ENCODE results near the gene TMSB10. TPM values are rescaled to one million over a fixed set of nuclear protein-coding genes. Genes with fewer than 3 reads are reported as not detected.
A peak's percentile ranks its signal among the peaks of the same experiment; 100 is the strongest.
"Not testable (repeated sequence)": the region's sequence is repeated elsewhere in the genome, so short reads cannot be mapped to it uniquely, and the experiment has no call there.

TMSB10 gene
- total RNA-seq, 2 experiments from 2014 or later = 1,969 to 2,001 TPM

GRCh38 chr2:84873350-84873749, 32.1 kb upstream of the TMSB10 start:
- Histone ChIP-seq H3K27ac (ENCODE audit: low read depth in 1 of 2, low read length in 2 of 2) (peak overlapping the region in 1 of 2 donors; percentile 31), H3K36me3 (ENCODE audit: insufficient read depth, low read length) (peaks cover 42% of the 10 kb centered on the region), H3K27me3 (ENCODE audit: control insufficient read depth in 1 of 2, insufficient read depth in 2 of 2, low read length in 2 of 2) (no peaks in the 10 kb centered on the region), H3K4me1 (ENCODE audit: insufficient read depth, low read length) (peaks cover 80% of the 10 kb centered on the region), H3K4me3 (ENCODE audit: low read length) (no peak overlapping the region), H3K9me3 (ENCODE audit: control insufficient read depth in 1 of 2, insufficient read depth in 1 of 2, low read length in 2 of 2) (no peaks in the 10 kb centered on the region)
- Mint-ChIP-seq H3K4me3 (peak overlapping the region; percentile 60), H3K9me3 (no peaks in the 10 kb centered on the region), H3K27ac (peak overlapping the region; percentile 92), H3K27me3 (no peaks in the 10 kb centered on the region), H3K36me3 (ENCODE audit: low read depth) (peaks cover 87% of the 10 kb centered on the region), H3K4me1 (ENCODE audit: low read depth) (peaks cover 90% of the 10 kb centered on the region)
- ChIA-PET POLR2A (no interaction called here), CTCF (interaction anchor here (2.0 kb wide), 1 partner anchor 53 kb away, joined by 7 read pairs; no protein-coding TSS in a partner anchor)
- DNase-seq (no peak), ATAC-seq (ENCODE audit: poor library complexity) (peak; percentile 15)
- intact Hi-C loops (cut with DNase I, micrococcal nuclease) = no loop called here
- no peak for TF ChIP-seq CTCF (IDR thresholded peaks at IDR 0.05)

GRCh38 chr2:84874381-84875212, 30.9 kb upstream of the TMSB10 start:
- ChIA-PET CTCF (interaction anchor here (2.0 kb wide), 1 partner anchor 51 kb away, joined by 7 read pairs; no protein-coding TSS in a partner anchor), POLR2A (interaction anchor here (0.9 kb wide), 1 partner anchor 7 kb away, joined by 3 read pairs; no protein-coding TSS in a partner anchor)
- H3K4me1 Mint-ChIP-seq (ENCODE audit: low read depth) = peaks cover 83% of the 10 kb centered on the region
- H3K27ac Mint-ChIP-seq = peak overlapping the region; percentile 92
- no peaks in the 10 kb centered on the region for H3K27me3 Mint-ChIP-seq
- Histone ChIP-seq H3K36me3 (ENCODE audit: insufficient read depth, low read length) (peaks cover 32% of the 10 kb centered on the region), H3K4me3 (ENCODE audit: low read length) (no peak overlapping the region), H3K4me1 (ENCODE audit: insufficient read depth, low read length) (peaks cover 87% of the 10 kb centered on the region), H3K27ac (ENCODE audit: low read depth in 1 of 2, low read length in 2 of 2) (peak overlapping the region; percentile 18 to 69), H3K27me3 (ENCODE audit: control insufficient read depth in 1 of 2, insufficient read depth in 2 of 2, low read length in 2 of 2) (no peaks in the 10 kb centered on the region), H3K9me3 (ENCODE audit: control insufficient read depth in 1 of 2, insufficient read depth in 1 of 2, low read length in 2 of 2) (no peaks in the 10 kb centered on the region)
- H3K9me3 Mint-ChIP-seq = no peaks in the 10 kb centered on the region
- no peak for TF ChIP-seq CTCF (IDR thresholded peaks at IDR 0.05)
- H3K4me3 Mint-ChIP-seq = peak overlapping the region; percentile 74
- no peak for ATAC-seq (ENCODE audit: poor library complexity)
- peaks cover 82% of the 10 kb centered on the region for H3K36me3 Mint-ChIP-seq (ENCODE audit: low read depth)
- intact Hi-C loops (cut with DNase I, micrococcal nuclease) = no loop called here
- DNase-seq = peak in 2 of 14 experiments; percentile 73 to 76

GRCh38 chr2:84875213-84875560, 30.3 kb upstream of the TMSB10 start:
- TF ChIP-seq CTCF (IDR thresholded peaks at IDR 0.05) = no peak
- H3K4me1 Mint-ChIP-seq (ENCODE audit: low read depth) = peaks cover 77% of the 10 kb centered on the region
- DNase-seq (no peak), ATAC-seq (ENCODE audit: poor library complexity) (no peak)
- CTCF ChIA-PET = interaction anchor here (1.8 kb wide), 1 partner anchor 51 kb away, joined by 9 read pairs; no protein-coding TSS in a partner anchor
- Histone ChIP-seq H3K4me3 (ENCODE audit: low read length) (no peak overlapping the region), H3K27ac (ENCODE audit: low read depth in 1 of 2, low read length in 2 of 2) (peak overlapping the region; percentile 18 to 69), H3K27me3 (ENCODE audit: control insufficient read depth in 1 of 2, insufficient read depth in 2 of 2, low read length in 2 of 2) (no peaks in the 10 kb centered on the region), H3K4me1 (ENCODE audit: insufficient read depth, low read length) (peaks cover 82% of the 10 kb centered on the region), H3K36me3 (ENCODE audit: insufficient read depth, low read length) (peaks cover 28% of the 10 kb centered on the region), H3K9me3 (ENCODE audit: control insufficient read depth in 1 of 2, insufficient read depth in 1 of 2, low read length in 2 of 2) (no peaks in the 10 kb centered on the region)
- H3K27me3 Mint-ChIP-seq = no peaks in the 10 kb centered on the region
- H3K9me3 Mint-ChIP-seq = no peaks in the 10 kb centered on the region
- peak overlapping the region; percentile 92 for H3K27ac Mint-ChIP-seq
- H3K4me3 Mint-ChIP-seq = peak overlapping the region; percentile 74
- peaks cover 82% of the 10 kb centered on the region for H3K36me3 Mint-ChIP-seq (ENCODE audit: low read depth)
- POLR2A ChIA-PET = interaction anchor here (0.7 to 8.2 kb wide), 3 partner anchors 8 to 27 kb away, joined by 3 to 138 read pairs (median 3); no protein-coding TSS in a partner anchor
- intact Hi-C loops (cut with DNase I, micrococcal nuclease) = no loop called here

GRCh38 chr2:84875619-84876018, 29.8 kb upstream of the TMSB10 start:
- CTCF ChIA-PET = interaction anchor here (1.8 kb wide), 1 partner anchor 50 kb away, joined by 9 read pairs; no protein-coding TSS in a partner anchor
- H3K27me3 ChIP-seq (ENCODE audit: control insufficient read depth in 1 of 2, insufficient read depth in 2 of 2, low read length in 2 of 2); intact Hi-C loops (cut with DNase I, micrococcal nuclease); H3K27me3 Mint-ChIP-seq; H3K9me3 Mint-ChIP-seq; ATAC-seq (ENCODE audit: poor library complexity); H3K4me3 ChIP-seq (ENCODE audit: low read length); H3K9me3 ChIP-seq (ENCODE audit: control insufficient read depth in 1 of 2, insufficient read depth in 1 of 2, low read length in 2 of 2); DNase-seq: not testable (repeated sequence)
- H3K4me3 Mint-ChIP-seq = peak overlapping the region; percentile 87
- peaks cover 81% of the 10 kb centered on the region for H3K36me3 Mint-ChIP-seq (ENCODE audit: low read depth)
- Histone ChIP-seq H3K27ac (ENCODE audit: low read depth in 1 of 2, low read length in 2 of 2) (peak overlapping the region; percentile 18 to 69), H3K36me3 (ENCODE audit: insufficient read depth, low read length) (peaks cover 23% of the 10 kb centered on the region), H3K4me1 (ENCODE audit: insufficient read depth, low read length) (peaks cover 77% of the 10 kb centered on the region)
- H3K27ac Mint-ChIP-seq = peak overlapping the region; percentile 92
- POLR2A ChIA-PET = interaction anchor here (0.7 to 8.2 kb wide), 3 partner anchors 8 to 28 kb away, joined by 3 to 138 read pairs (median 3); no protein-coding TSS in a partner anchor
- H3K4me1 Mint-ChIP-seq (ENCODE audit: low read depth) = peaks cover 73% of the 10 kb centered on the region

Data from CD4-positive, alpha-beta T cell (primary cell).